ENCODE measurements around the gene ITSN2. TPM values are rescaled to one million over a fixed set of nuclear protein-coding genes. Genes with fewer than 3 reads are reported as not detected.
"Not testable (repeated sequence)": the region's sequence is repeated elsewhere in the genome, so short reads cannot be mapped to it uniquely, and the experiment has no call there.

ITSN2 gene
- total RNA-seq, 6 experiments from 2014 or later = 22.6 to 34.1 (median 28.9) TPM

DNA sequence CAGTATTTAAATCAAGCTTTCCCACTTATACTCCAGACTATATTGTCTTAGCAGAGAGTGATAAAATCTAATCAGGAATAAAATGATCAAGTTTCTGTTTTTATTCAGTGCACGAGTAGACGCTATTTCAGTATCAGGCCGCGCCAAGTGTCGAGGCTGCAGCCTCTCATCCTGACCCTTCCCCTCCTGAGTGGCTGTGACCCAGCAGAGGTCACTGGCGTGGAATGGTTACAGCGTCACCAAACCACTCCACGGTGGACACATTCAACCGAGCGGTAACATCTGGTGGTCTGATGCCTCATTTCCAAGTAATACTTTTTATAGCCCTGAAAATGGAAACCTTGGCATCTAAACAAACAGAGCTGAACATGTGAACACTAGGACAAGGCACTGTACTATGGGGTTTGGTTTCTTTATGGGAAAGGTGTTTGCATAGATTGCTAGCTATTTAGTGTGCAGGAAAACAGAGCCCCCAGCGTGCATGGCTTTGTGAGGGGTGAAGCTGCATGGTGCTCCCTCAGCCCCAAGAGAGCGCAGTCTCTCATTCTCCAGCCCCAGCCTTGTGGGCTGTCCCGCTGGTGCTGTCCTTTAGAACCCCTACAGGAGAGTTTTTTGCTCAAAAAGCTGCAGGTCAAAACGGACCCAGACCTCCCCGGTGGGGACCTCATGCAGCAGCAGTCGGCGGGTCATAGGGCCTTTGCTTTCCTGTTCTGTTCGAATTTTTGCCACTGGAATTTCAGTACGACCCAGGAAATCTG is 157.1 kb downstream of the ITSN2 start:
- intact Hi-C loops (cut with DNase I) = no loop called here
- Histone ChIP-seq H3K27me3 (no peaks in the 10 kb centered on the region), H3K9me3 (no peaks in the 10 kb centered on the region), H3K4me3 (no peak overlapping the region), H3K27ac (no peak overlapping the region), H3K4me1 (no peaks in the 10 kb centered on the region), H3K36me3 (peaks cover 0 to 30% (median 3%) of the 10 kb centered on the region in 4 donors)
- ATAC-seq = no peak
- WGBS (ENCODE audit: insufficient coverage, low coverage, low lambda C conversion rate, missing lambda C conversion rate) = 84% methylated on average over 14 of the region's 19 CpGs
- TF ChIP-seq POLR2A (IDR thresholded peaks at IDR 0.05) = no peak
- TF ChIP-seq, protein P1, sequence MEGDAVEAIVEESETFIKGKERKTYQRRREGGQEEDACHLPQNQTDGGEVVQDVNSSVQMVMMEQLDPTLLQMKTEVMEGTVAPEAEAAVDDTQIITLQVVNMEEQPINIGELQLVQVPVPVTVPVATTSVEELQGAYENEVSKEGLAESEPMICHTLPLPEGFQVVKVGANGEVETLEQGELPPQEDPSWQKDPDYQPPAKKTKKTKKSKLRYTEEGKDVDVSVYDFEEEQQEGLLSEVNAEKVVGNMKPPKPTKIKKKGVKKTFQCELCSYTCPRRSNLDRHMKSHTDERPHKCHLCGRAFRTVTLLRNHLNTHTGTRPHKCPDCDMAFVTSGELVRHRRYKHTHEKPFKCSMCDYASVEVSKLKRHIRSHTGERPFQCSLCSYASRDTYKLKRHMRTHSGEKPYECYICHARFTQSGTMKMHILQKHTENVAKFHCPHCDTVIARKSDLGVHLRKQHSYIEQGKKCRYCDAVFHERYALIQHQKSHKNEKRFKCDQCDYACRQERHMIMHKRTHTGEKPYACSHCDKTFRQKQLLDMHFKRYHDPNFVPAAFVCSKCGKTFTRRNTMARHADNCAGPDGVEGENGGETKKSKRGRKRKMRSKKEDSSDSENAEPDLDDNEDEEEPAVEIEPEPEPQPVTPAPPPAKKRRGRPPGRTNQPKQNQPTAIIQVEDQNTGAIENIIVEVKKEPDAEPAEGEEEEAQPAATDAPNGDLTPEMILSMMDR (IDR thresholded peaks at IDR 0.05) = no peak
- DNase-seq = no peak

- Histone ChIP-seq H3K27ac (no peak overlapping the region), H3K9me3 (no peaks in the 10 kb centered on the region), H3K4me1 (no peaks in the 10 kb centered on the region), H3K36me3 (peaks cover 0 to 24% (median 3%) of the 10 kb centered on the region in 4 donors), H3K27me3 (no peaks in the 10 kb centered on the region), H3K4me3 (no peak overlapping the region)
- no peak for DNase-seq
- intact Hi-C loops (cut with DNase I) = no loop called here
- 100% methylated on average over 2 of the region's 3 CpGs for WGBS (ENCODE audit: insufficient coverage, low coverage, low lambda C conversion rate, missing lambda C conversion rate)
- ATAC-seq = no peak
- no peak for TF ChIP-seq POLR2A (IDR thresholded peaks at IDR 0.05)
- TF ChIP-seq, protein P1 (IDR thresholded peaks at IDR 0.05) = no peak
These were observed 159.5 kb downstream of the ITSN2 start for GRCh38 chr2:24200799-24201198.

- H3K9me3 ChIP-seq = no peaks in the 10 kb centered on the region
- intact Hi-C loops (cut with DNase I) = no loop called here
- TF ChIP-seq, protein P1 (IDR thresholded peaks at IDR 0.05) = no peak
- no peak for TF ChIP-seq POLR2A (IDR thresholded peaks at IDR 0.05)
- H3K4me3 ChIP-seq = no peak overlapping the region
- no peaks in the 10 kb centered on the region for H3K4me1 ChIP-seq
- WGBS (ENCODE audit: insufficient coverage, low coverage, low lambda C conversion rate, missing lambda C conversion rate) = 84% methylated on average over 10 of the region's 12 CpGs
- DNase-seq = no peak
- ATAC-seq = no peak
- no peak overlapping the region for H3K27ac ChIP-seq
- H3K27me3 ChIP-seq = no peaks in the 10 kb centered on the region
- peaks cover 0 to 22% (median 3%) of the 10 kb centered on the region in 4 donors for H3K36me3 ChIP-seq
These were observed 160.3 kb downstream of the ITSN2 start for GRCh38 chr2:24199968-24200590.

DNA sequence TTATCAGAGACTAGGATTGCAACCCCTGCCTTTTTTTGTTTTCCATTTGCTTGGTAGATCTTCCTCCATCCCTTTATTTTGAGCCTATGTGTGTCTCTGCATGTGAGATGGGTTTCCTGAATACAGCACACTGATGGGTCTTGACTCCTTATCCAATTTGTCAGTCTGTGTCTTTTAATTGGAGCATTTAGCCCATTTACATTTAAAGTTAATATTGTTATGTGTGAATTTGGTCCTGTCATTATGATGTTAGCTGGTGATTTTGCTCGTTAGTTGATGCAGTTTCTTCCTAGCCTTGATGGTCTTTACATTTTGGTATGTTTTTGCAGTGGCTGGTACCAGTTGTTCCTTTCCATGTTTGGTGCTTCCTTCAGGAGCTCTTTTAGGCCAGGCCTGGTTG is 163.1 kb downstream of the ITSN2 start:
- H3K9me3 ChIP-seq; H3K36me3 ChIP-seq; H3K27me3 ChIP-seq; DNase-seq; ATAC-seq; H3K27ac ChIP-seq; H3K4me1 ChIP-seq; H3K4me3 ChIP-seq; intact Hi-C loops (cut with DNase I): not testable (repeated sequence)
- 56% methylated on average over 1 of the region's 1 CpG for WGBS (ENCODE audit: insufficient coverage, low coverage, low lambda C conversion rate, missing lambda C conversion rate)

DNA sequence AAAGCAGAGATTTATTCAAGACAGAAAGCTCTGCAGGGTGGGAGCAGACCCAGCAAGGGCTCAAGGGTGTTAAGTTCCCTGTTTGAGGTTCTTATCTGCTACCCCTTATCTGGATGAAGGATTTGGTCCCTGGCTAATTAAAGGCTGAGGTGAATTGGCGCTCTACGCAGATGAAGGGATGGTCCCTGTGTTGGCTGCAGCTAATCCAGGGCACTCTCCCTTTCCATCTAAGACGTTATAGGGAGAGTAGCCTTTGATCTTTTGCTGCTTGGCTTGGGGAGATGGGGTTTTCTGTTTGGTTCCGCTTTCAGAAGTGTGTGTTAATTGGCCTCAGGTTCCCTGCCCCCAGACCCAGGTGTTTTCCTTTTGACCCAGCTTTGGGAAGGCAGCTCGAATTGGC is 168.5 kb downstream of the ITSN2 start:
- TF ChIP-seq, protein P1 (IDR thresholded peaks at IDR 0.05) = no peak
- no peak for TF ChIP-seq POLR2A (IDR thresholded peaks at IDR 0.05)
- Histone ChIP-seq H3K36me3 (no peaks in the 10 kb centered on the region), H3K4me3 (no peak overlapping the region), H3K27me3 (no peaks in the 10 kb centered on the region), H3K9me3 (no peaks in the 10 kb centered on the region), H3K27ac (no peak overlapping the region), H3K4me1 (no peaks in the 10 kb centered on the region)
- intact Hi-C loops (cut with DNase I) = no loop called here
- no peak for ATAC-seq
- DNase-seq = no peak
- WGBS (ENCODE audit: insufficient coverage, low coverage, low lambda C conversion rate, missing lambda C conversion rate) = 56% methylated on average over 5 of the region's 5 CpGs

Measured in right lobe of liver (tissue), 6 donors.